Measurements from ENCODE around the gene P4HB. TPM values are rescaled to one million over a fixed set of nuclear protein-coding genes. Genes with fewer than 3 reads are reported as not detected.

P4HB gene
- total RNA-seq, 1 donor from 2014 or later = 462 TPM

GRCh38 chr17:81871387-81872230, 11.3 kb upstream of the P4HB start:
- DNase-seq (peak; percentile 97), ATAC-seq (peak; percentile 77)
- Histone ChIP-seq H3K4me3 (peak overlapping the region; percentile 94), H3K27ac (peak overlapping the region; percentile 99), H3K4me1 (peaks cover 38% of the 10 kb centered on the region), H3K27me3 (no peaks in the 10 kb centered on the region), H3K9me3 (no peaks in the 10 kb centered on the region), H3K36me3 (peaks cover 19% of the 10 kb centered on the region)
- intact Hi-C loops (cut with DNase I) = no loop called here
- peak; percentile 30 for TF ChIP-seq CTCF (IDR thresholded peaks at IDR 0.05)

GRCh38 chr17:81870981-81871386, 10.6 kb upstream of the P4HB start, which contains the start of gene ARHGDIA:
ARHGDIA (minus strand) TSS chr17:81871337; CDS start chr17:81869930, 1,407 bp downstream.
- peak within 1 kb of the TSS; percentile 94 for H3K4me3 ChIP-seq
- H3K27me3 ChIP-seq = no peaks in the 10 kb centered on the region
- H3K36me3 ChIP-seq = peaks cover 19% of the 10 kb centered on the region
- H3K9me3 ChIP-seq = no peaks in the 10 kb centered on the region
- peak within 1 kb of the TSS; percentile 99 for H3K27ac ChIP-seq
- TF ChIP-seq CTCF (IDR thresholded peaks at IDR 0.05) = no peak
- peaks cover 43% of the 10 kb centered on the region for H3K4me1 ChIP-seq
- DNase-seq (no peak), ATAC-seq (peak; percentile 3)
- intact Hi-C loops (cut with DNase I) = no loop called here

GRCh38 chr17:81870131-81870980, 10.0 kb upstream of the P4HB start:
- Histone ChIP-seq H3K36me3 (peaks cover 19% of the 10 kb centered on the region), H3K27ac (peak overlapping the region; percentile 89), H3K9me3 (no peaks in the 10 kb centered on the region), H3K4me3 (peak overlapping the region; percentile 79), H3K27me3 (no peaks in the 10 kb centered on the region), H3K4me1 (peaks cover 43% of the 10 kb centered on the region)
- peak; percentile 29 for ATAC-seq
- intact Hi-C loops (cut with DNase I) = no loop called here
- peak; percentile 82 for DNase-seq
- no peak for TF ChIP-seq CTCF (IDR thresholded peaks at IDR 0.05)

- peak overlapping the region; percentile 79 for H3K4me3 ChIP-seq
- H3K27me3 ChIP-seq = no peaks in the 10 kb centered on the region
- intact Hi-C loops (cut with DNase I) = no loop called here
- H3K27ac ChIP-seq = peak overlapping the region; percentile 89
- H3K4me1 ChIP-seq = peaks cover 43% of the 10 kb centered on the region
- peak; percentile 4 for ATAC-seq
- TF ChIP-seq CTCF (IDR thresholded peaks at IDR 0.05) = peak; percentile 89
- H3K36me3 ChIP-seq = peaks cover 19% of the 10 kb centered on the region
- H3K9me3 ChIP-seq = no peaks in the 10 kb centered on the region
- DNase-seq = peak; percentile 70
Observed at GRCh38 chr17:81869221-81870130, 9.1 kb upstream of the P4HB start.

GRCh38 chr17:81868674-81869220, 8.4 kb upstream of the P4HB start:
- H3K4me3 ChIP-seq = no peak overlapping the region
- peaks cover 43% of the 10 kb centered on the region for H3K4me1 ChIP-seq
- ATAC-seq (peak; percentile 0), DNase-seq (peak; percentile 74)
- intact Hi-C loops (cut with DNase I) = no loop called here
- H3K36me3 ChIP-seq = peaks cover 19% of the 10 kb centered on the region
- TF ChIP-seq CTCF (IDR thresholded peaks at IDR 0.05) = no peak
- no peaks in the 10 kb centered on the region for H3K9me3 ChIP-seq
- no peaks in the 10 kb centered on the region for H3K27me3 ChIP-seq
- peak overlapping the region; percentile 89 for H3K27ac ChIP-seq
